ENCODE results near the gene VAV2. TPM values are rescaled to one million over a fixed set of nuclear protein-coding genes. Genes with fewer than 3 reads are reported as not detected.

VAV2 gene
- total RNA-seq, 4 donors from 2014 or later = 10.3 to 20.1 (median 13.1) TPM

DNA sequence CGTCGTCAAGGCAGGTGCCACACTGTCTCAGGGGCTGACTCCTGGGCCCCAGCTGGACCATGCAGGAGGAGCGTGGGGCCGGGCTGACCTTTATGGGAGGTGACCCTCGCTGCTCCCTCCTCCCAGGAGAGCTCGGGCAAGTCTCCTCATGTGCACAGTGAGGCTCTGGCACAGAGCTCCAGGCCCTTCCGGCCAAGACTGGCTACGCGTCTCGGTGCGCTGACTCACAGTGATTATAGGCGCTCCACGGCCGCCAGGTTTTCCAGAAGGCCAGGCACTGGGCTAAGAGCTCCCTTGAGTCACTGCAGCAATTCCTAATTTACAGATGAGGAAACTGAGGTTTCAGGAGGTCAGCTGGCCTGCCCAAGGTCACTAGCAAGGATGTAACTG, 47.4 kb downstream of the VAV2 start:
- Histone ChIP-seq H3K36me3 (peaks cover 0 to 5% (median 0%) of the 10 kb centered on the region in 3 donors), H3K27ac (no peak overlapping the region), H3K4me3 (no peak overlapping the region), H3K9me3 (no peaks in the 10 kb centered on the region), H3K27me3 (no peaks in the 10 kb centered on the region), H3K4me1 (peaks cover 0 to 31% (median 6%) of the 10 kb centered on the region in 4 donors)
- WGBS, 2 donors = 87 to 92% methylated on average over 7 to 11 of the region's 14 CpGs
- TF ChIP-seq POLR2A (IDR thresholded peaks at IDR 0.05) (no peak), EP300 (IDR thresholded peaks at IDR 0.05) (no peak)
- TF ChIP-seq, protein P1, sequence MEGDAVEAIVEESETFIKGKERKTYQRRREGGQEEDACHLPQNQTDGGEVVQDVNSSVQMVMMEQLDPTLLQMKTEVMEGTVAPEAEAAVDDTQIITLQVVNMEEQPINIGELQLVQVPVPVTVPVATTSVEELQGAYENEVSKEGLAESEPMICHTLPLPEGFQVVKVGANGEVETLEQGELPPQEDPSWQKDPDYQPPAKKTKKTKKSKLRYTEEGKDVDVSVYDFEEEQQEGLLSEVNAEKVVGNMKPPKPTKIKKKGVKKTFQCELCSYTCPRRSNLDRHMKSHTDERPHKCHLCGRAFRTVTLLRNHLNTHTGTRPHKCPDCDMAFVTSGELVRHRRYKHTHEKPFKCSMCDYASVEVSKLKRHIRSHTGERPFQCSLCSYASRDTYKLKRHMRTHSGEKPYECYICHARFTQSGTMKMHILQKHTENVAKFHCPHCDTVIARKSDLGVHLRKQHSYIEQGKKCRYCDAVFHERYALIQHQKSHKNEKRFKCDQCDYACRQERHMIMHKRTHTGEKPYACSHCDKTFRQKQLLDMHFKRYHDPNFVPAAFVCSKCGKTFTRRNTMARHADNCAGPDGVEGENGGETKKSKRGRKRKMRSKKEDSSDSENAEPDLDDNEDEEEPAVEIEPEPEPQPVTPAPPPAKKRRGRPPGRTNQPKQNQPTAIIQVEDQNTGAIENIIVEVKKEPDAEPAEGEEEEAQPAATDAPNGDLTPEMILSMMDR (IDR thresholded peaks at IDR 0.05) = no peak
- no peak for DNase-seq (ENCODE audit: low spot score in 2 of 2)

DNA sequence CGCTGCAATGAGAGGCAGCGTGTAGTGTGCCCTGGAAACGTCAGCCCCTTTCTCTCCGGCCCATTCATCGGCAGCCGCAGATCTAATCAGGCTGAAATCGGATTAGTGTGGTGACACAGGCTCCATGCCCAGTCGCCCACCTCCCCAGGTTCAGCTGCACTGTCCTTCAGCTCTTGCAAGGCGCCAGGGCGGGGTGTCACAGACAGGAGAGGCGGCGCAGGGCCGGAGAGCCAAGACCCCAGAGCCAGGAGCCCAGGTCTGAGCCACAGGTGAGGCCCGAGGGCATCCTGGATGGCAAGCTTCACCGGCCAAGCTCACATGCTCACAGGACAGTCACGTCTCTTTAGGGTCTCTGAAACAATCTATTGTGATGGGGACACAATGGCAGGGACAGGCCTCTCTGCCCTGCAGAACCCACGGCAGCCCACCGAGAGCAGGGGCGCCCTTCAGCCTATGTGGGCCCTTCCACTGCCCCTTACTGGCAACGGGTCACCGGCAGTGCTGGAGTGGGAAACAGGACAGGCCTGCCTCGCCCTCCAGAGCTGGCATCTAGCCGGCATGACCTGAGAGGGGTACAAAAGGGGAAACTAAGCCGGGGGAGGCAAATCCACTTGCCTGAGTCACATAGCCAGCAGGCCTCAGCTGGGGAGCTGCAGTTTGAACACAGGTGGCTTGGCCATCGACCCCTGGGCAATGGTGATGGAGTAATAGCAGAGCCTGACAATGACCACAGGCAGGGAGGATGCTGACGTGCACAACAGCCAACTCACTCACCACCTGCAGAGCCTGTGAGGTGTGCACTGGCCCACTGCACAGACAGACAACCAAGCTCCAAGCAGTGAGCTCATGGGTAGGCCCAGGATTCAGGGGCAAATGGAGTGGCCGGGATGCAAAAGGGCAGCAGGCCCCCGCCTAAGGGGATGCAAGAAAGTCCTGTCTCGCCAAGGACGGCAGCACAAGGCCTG, 48.1 kb downstream of the VAV2 start:
- WGBS, 2 donors = 86 to 92% methylated on average over 21 to 25 of the region's 30 CpGs
- TF ChIP-seq, protein P1 (IDR thresholded peaks at IDR 0.05) = no peak
- TF ChIP-seq POLR2A (IDR thresholded peaks at IDR 0.05) (no peak), EP300 (IDR thresholded peaks at IDR 0.05) (no peak)
- no peaks in the 10 kb centered on the region for H3K27me3 ChIP-seq
- H3K4me3 ChIP-seq = no peak overlapping the region
- H3K9me3 ChIP-seq = no peaks in the 10 kb centered on the region
- no peak overlapping the region for H3K27ac ChIP-seq
- H3K36me3 ChIP-seq = peaks cover 0 to 5% (median 0%) of the 10 kb centered on the region in 3 donors
- no peak for DNase-seq (ENCODE audit: low spot score in 2 of 2)
- H3K4me1 ChIP-seq = peaks cover 0 to 26% (median 4%) of the 10 kb centered on the region in 4 donors

DNA sequence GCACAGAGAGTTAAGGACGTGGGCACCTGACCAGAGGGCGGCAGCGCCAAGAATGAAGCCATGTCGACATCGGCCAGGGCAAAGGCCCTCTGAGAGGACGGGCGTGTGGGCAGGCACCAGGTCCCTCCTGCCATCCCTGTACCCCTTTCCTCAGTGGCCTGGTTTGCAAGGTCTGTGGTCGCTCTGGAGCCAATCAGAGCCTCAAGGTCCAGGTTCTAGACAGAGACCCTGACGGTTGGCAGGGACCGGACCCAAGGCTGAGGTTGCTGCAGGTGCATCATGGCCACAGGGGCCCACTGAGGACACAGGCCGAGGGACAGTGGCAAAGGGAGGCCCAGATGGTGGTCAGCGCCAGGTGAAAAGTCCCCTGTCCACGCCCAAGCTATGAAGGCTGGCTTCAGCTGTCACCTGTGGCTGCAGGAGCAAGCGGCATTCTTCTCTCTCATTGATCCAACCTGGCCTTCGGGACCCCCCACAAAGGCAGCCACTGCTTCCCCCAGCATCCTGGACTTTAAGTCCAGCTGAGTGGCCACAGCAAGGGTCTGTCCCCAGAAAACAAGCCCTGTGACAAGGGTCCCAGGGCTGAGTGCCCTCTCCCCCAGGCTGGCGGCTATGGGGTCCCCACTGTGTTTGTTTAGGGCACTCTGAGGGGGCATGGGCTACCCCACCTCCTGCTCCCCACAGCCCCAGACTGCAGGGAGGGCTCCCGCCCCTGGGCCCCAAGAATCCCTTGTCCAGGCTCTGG, 48.9 kb downstream of the VAV2 start:
- H3K4me3 ChIP-seq = no peak overlapping the region
- no peak for TF ChIP-seq POLR2A (IDR thresholded peaks at IDR 0.05)
- TF ChIP-seq EP300 (IDR thresholded peaks at IDR 0.05) = no peak
- TF ChIP-seq, protein P1 (IDR thresholded peaks at IDR 0.05) = no peak
- DNase-seq (ENCODE audit: low spot score in 2 of 2) = no peak
- WGBS, 2 donors = 90 to 92% methylated on average over 17 of the region's 17 CpGs
- peaks cover 0 to 14% (median 0%) of the 10 kb centered on the region in 3 donors for H3K36me3 ChIP-seq
- H3K9me3 ChIP-seq = no peaks in the 10 kb centered on the region
- H3K4me1 ChIP-seq = peaks cover 0 to 24% (median 4%) of the 10 kb centered on the region in 4 donors
- no peaks in the 10 kb centered on the region for H3K27me3 ChIP-seq
- no peak overlapping the region for H3K27ac ChIP-seq

DNA sequence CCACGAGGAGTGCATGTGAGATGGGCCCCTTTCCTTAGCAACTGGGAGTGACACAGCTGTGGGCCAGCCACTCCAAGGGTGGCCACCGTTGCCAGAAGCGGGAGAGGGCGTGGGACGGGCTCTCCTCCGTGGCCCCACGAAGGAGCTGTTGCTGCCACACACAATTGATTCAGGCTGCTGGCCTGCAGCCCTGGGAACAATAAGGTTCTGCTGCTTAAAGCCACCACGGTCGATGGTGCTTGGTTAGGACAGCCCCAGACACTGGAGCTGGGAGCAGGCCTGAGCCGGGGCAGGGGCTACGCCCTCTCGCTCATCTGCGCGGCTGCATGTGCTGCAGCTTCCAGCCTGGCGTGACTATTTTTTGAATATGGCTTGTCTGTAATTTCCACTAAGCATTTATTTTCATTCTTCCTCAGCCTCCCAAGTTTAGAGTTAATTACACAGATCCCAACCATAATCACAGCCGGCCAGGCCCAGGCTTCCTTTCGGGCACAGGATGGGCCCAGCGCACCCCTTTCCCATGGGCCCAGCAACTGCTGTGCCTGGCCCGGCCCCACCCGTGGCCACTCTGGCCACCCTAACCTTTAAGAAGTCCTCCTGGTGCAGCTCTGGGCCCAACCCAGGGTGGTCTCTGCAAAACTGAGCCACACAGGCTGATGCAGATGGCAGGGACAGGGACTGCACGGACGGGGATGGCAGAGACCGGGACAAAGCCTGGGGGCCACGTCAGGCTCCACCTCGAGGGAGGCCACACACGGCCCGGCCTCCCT, 49.7 kb downstream of the VAV2 start:
- Histone ChIP-seq H3K4me3 (no peak overlapping the region), H3K27ac (no peak overlapping the region), H3K9me3 (no peaks in the 10 kb centered on the region), H3K36me3 (peaks cover 0 to 22% (median 0%) of the 10 kb centered on the region in 3 donors), H3K27me3 (no peaks in the 10 kb centered on the region), H3K4me1 (peaks cover 0 to 21% (median 4%) of the 10 kb centered on the region in 4 donors)
- WGBS, 2 donors = 73 to 82% methylated on average over 26 to 27 of the region's 27 CpGs
- no peak for TF ChIP-seq POLR2A (IDR thresholded peaks at IDR 0.05)
- DNase-seq (ENCODE audit: low spot score in 2 of 2) = no peak

DNA sequence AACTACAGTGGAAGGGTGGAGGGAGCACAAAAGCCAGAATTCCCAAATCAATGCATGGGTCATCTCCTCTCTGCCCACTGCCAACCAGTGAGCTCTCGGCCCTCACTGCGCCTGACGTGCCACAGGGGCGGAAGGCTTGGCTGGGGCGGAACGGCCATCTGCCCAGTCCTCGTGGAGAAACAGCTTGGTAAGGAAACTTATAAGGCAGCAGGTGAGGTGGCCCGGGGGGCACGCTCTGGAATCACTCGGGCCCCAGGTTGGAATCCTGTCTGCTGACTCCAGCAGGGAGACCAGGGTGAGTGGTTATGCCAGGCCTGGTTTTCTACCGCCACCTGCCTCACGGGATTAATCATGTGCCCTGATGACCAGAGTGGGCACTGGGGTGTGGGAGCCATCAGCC, 52.3 kb downstream of the VAV2 start:
- no peak for DNase-seq (ENCODE audit: low spot score in 2 of 2)
- Histone ChIP-seq H3K4me3 (no peak overlapping the region), H3K27me3 (no peaks in the 10 kb centered on the region), H3K27ac (no peak overlapping the region), H3K9me3 (no peaks in the 10 kb centered on the region), H3K4me1 (peaks cover 0 to 30% (median 14%) of the 10 kb centered on the region in 4 donors), H3K36me3 (peaks cover 0 to 18% (median 0%) of the 10 kb centered on the region in 3 donors)
- no peak for TF ChIP-seq POLR2A (IDR thresholded peaks at IDR 0.05)
- TF ChIP-seq, protein P1 (IDR thresholded peaks at IDR 0.05) = no peak
- TF ChIP-seq EP300 (IDR thresholded peaks at IDR 0.05) = no peak
- 80 to 92% methylated on average over 5 to 7 of the region's 12 CpGs for WGBS, 2 donors

Measured in tibial nerve (tissue), 4 donors.